DMS79 treated with DMSO at 0.1 percent for 48 hours (cell line): ENCODE measurements around the gene SUPT6H.

Experiments used
- DNase-seq: peaks from one replicate; lab custom pipeline; 2025; lab: John Stamatoyannopoulos, UW

SUPT6H gene

GRCh38 chr17:28702026-28702751 is 40.2 kb downstream of the SUPT6H start:
- DNase-seq = peak; percentile 52

- DNase-seq = no peak
These were observed 40.7 kb downstream of the SUPT6H start for GRCh38 chr17:28702752-28703150.

GRCh38 chr17:28703552-28704218 is 41.7 kb downstream of the SUPT6H start:
- no peak for DNase-seq

GRCh38 chr17:28704219-28704858 is 42.3 kb downstream of the SUPT6H start:
- DNase-seq = no peak

- DNase-seq = no peak
These were observed 43.2 kb downstream of the SUPT6H start for GRCh38 chr17:28705074-28705659.

- no peak for DNase-seq
These were observed 43.8 kb downstream of the SUPT6H start for GRCh38 chr17:28705728-28706334.

GRCh38 chr17:28706471-28707338 is 44.7 kb downstream of the SUPT6H start:
- no peak for DNase-seq

- DNase-seq = no peak
These were observed 45.3 kb downstream of the SUPT6H start for GRCh38 chr17:28707339-28707720.

- peak; percentile 89 for DNase-seq
These were observed 49.1 kb downstream of the SUPT6H start for GRCh38 chr17:28710861-28711722.

- DNase-seq = no peak
These were observed 49.7 kb downstream of the SUPT6H start, which contains the start of gene PROCA1 for GRCh38 chr17:28711723-28712031. TSS of gene PROCA1 (minus strand) at chr17:28711888. CDS start at chr17:28711660, 228 bp downstream.

- peak; percentile 44 for DNase-seq
These were observed 50.2 kb downstream of the SUPT6H start for GRCh38 chr17:28712032-28712704.

GRCh38 chr17:28712705-28713415 is 50.9 kb downstream of the SUPT6H start:
- DNase-seq = no peak

- DNase-seq = no peak
These were observed 52.3 kb downstream of the SUPT6H start for GRCh38 chr17:28714281-28714680.

- no peak for DNase-seq
These were observed 53.2 kb downstream of the SUPT6H start for GRCh38 chr17:28715217-28715616.

- peak; percentile 25 for DNase-seq
These were observed 55.0 kb downstream of the SUPT6H start for GRCh38 chr17:28716740-28717577.

GRCh38 chr17:28717578-28718332 is 55.8 kb downstream of the SUPT6H start, which contains the start of gene RAB34:
TSS of gene RAB34 (minus strand) at chr17:28717868. CDS start at chr17:28717266, 602 bp downstream.
- peak; percentile 89 for DNase-seq

- no peak for DNase-seq
These were observed 56.5 kb downstream of the SUPT6H start for GRCh38 chr17:28718333-28719020.
